ENCODE results near the gene PNPLA1.

The PNPLA1 gene

GRCh38 chr6:36305885-36306284, 36.0 kb downstream of the PNPLA1 start:
- TF ChIP-seq TAF1 (IDR thresholded peaks at IDR 0.05; ENCODE audit: borderline replicate concordance, insufficient read depth, low read length) (no peak), POLR2AphosphoS5 (IDR thresholded peaks at IDR 0.05; ENCODE audit: low read depth, low read length) (no peak), FOXP2 (optimal IDR thresholded peaks at IDR 0.05; ENCODE audit: borderline replicate concordance, extremely low read depth, extremely low read length, insufficient read depth) (no peak)

GRCh38 chr6:36306375-36306774, 36.5 kb downstream of the PNPLA1 start:
- no peak for TF ChIP-seq SIN3A (IDR thresholded peaks at IDR 0.05; ENCODE audit: borderline replicate concordance, insufficient read depth, low read length)
- no peak for TF ChIP-seq POLR2AphosphoS5 (IDR thresholded peaks at IDR 0.05; ENCODE audit: low read depth, low read length)
- TF ChIP-seq TAF1 (IDR thresholded peaks at IDR 0.05; ENCODE audit: borderline replicate concordance, insufficient read depth, low read length), result no peak
- no peak for TF ChIP-seq FOXP2 (optimal IDR thresholded peaks at IDR 0.05; ENCODE audit: borderline replicate concordance, extremely low read depth, extremely low read length, insufficient read depth)
- no peak for TF ChIP-seq REST (IDR thresholded peaks at IDR 0.05; ENCODE audit: insufficient read depth in 1 of 2, low read depth in 2 of 2, low read length in 2 of 2)

- TF ChIP-seq TAF1 (IDR thresholded peaks at IDR 0.05; ENCODE audit: borderline replicate concordance, insufficient read depth, low read length), result no peak
- no peak for TF ChIP-seq POLR2AphosphoS5 (IDR thresholded peaks at IDR 0.05; ENCODE audit: low read depth, low read length)
- TF ChIP-seq REST (IDR thresholded peaks at IDR 0.05; ENCODE audit: insufficient read depth in 1 of 2, low read depth in 2 of 2, low read length in 2 of 2), result no peak
- TF ChIP-seq FOXP2 (optimal IDR thresholded peaks at IDR 0.05; ENCODE audit: borderline replicate concordance, extremely low read depth, extremely low read length, insufficient read depth), result no peak
These were observed 38.7 kb downstream of the PNPLA1 start for GRCh38 chr6:36308514-36308913.

GRCh38 chr6:36309203-36309602, 39.3 kb downstream of the PNPLA1 start:
- TF ChIP-seq POLR2AphosphoS5 (IDR thresholded peaks at IDR 0.05; ENCODE audit: low read depth, low read length), result no peak
- TF ChIP-seq TAF1 (IDR thresholded peaks at IDR 0.05; ENCODE audit: borderline replicate concordance, insufficient read depth, low read length), result no peak
- no peak for TF ChIP-seq SIN3A (IDR thresholded peaks at IDR 0.05; ENCODE audit: borderline replicate concordance, insufficient read depth, low read length)
- no peak for TF ChIP-seq FOXP2 (optimal IDR thresholded peaks at IDR 0.05; ENCODE audit: borderline replicate concordance, extremely low read depth, extremely low read length, insufficient read depth)

GRCh38 chr6:36309900-36310299, 40.0 kb downstream of the PNPLA1 start:
- TF ChIP-seq FOXP2 (optimal IDR thresholded peaks at IDR 0.05; ENCODE audit: borderline replicate concordance, extremely low read depth, extremely low read length, insufficient read depth), result no peak
- TF ChIP-seq POLR2AphosphoS5 (IDR thresholded peaks at IDR 0.05; ENCODE audit: low read depth, low read length), result no peak
- TF ChIP-seq REST (IDR thresholded peaks at IDR 0.05; ENCODE audit: insufficient read depth in 1 of 2, low read depth in 2 of 2, low read length in 2 of 2), result no peak
- no peak for TF ChIP-seq TAF1 (IDR thresholded peaks at IDR 0.05; ENCODE audit: borderline replicate concordance, insufficient read depth, low read length)
- TF ChIP-seq SIN3A (IDR thresholded peaks at IDR 0.05; ENCODE audit: borderline replicate concordance, insufficient read depth, low read length), result no peak

GRCh38 chr6:36312854-36313648, 43.2 kb downstream of the PNPLA1 start:
- TF ChIP-seq SIN3A (IDR thresholded peaks at IDR 0.05; ENCODE audit: borderline replicate concordance, insufficient read depth, low read length) (no peak), FOXP2 (optimal IDR thresholded peaks at IDR 0.05; ENCODE audit: borderline replicate concordance, extremely low read depth, extremely low read length, insufficient read depth) (no peak), POLR2AphosphoS5 (IDR thresholded peaks at IDR 0.05; ENCODE audit: low read depth, low read length) (no peak), TAF1 (IDR thresholded peaks at IDR 0.05; ENCODE audit: borderline replicate concordance, insufficient read depth, low read length) (no peak), REST (IDR thresholded peaks at IDR 0.05; ENCODE audit: insufficient read depth in 1 of 2, low read depth in 2 of 2, low read length in 2 of 2) (no peak)

Measured in PFSK-1 (cell line).